GM23248 (cell line): Measurements from ENCODE around the gene FTCDNL1.

Experiments used
- EZH2 ChIP-seq: fragments of 200-600 bp; sonication (generic); IDR thresholded peaks from 2 replicates; pipeline ENCODE4 v1.6.1; 2018; ENCODE audit warnings: antibody characterized with exemption, mild to moderate bottlenecking; ENCODE audit not compliant: insufficient read depth, poor library complexity, severe bottlenecking
- EZH2phosphoT487 ChIP-seq: fragments of 200-600 bp; sonication (generic); IDR thresholded peaks from 2 replicates; pipeline ENCODE4 v1.6.1; 2018; ENCODE audit warnings: antibody characterized with exemption, moderate library complexity, mild to moderate bottlenecking, low read depth; ENCODE audit not compliant: insufficient read depth

DNA sequence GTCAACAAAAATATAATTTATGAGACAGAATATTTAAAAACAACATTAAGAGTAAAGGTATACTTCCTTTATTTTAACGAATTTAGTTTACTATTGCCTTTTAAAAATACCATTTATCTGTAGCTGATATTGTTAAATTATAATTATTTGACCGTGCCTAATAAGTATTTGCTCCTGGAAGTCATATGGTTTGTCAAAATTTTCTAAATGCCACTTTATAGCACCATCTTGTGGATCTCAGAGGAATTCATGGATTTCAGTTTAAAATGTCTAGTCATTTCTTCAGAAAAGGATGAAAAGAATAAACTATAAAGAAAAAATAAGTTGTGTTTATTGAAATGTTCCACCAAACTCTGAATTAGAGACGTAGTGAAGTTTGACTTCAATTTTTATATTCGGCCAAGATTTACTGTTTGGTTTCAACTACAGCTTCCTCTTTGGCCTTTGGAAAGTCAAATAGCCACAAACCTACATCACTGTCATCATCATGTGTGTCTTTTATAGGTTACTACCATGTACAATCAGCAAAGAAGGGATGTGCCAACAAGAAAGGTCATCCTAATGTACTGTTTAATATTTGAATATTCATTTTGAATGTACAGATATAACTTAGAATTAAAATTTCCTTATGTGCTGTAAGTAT is 10.3 kb upstream of the FTCDNL1 start:
- no peak for TF ChIP-seq EZH2
- no peak for TF ChIP-seq EZH2phosphoT487
